Measurements from ENCODE around the gene TPRG1. TPM values are rescaled to one million over a fixed set of nuclear protein-coding genes. Genes with fewer than 3 reads are reported as not detected.
"Not testable (repeated sequence)": the region's sequence is repeated elsewhere in the genome, so short reads cannot be mapped to it uniquely, and the experiment has no call there.

The TPRG1 gene
- total RNA-seq, 4 donors from 2014 or later: 2.3 to 14.9 (median 4.1) TPM; not detected in 1

DNA sequence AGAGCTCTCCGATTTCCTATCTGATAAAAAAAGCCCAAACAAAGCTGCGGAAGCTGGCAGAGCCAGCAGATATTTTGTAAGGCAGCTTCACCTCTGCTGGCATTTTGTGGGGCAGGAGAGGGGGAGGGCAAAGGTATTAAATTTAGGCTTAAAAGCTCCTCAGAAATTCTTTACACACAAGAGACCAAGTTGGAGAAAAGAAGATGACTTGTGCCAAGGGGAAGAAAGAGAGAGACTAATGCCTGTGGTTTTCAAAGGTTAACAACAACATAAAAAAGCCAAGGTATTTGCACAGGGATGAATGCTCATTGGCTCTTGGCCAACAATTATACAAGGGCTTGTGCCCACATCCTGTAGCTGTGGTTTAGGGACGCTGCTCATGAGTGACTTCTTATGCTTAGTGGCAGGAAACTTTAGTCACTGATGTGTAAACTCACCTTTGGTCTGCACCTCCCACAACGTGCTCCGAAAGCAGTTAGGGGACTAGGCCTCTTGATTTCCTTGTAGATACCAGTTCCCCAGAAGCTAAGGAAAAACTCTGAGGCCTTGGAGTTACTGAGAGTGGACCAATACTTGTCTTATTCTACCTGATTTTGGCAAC, 152.9 kb downstream of the TPRG1 start:
- intact Hi-C loops (cut with DNase I; ENCODE audit: low total_unique reads): no loop called here
- no peaks in the 10 kb centered on the region for H3K9me3 ChIP-seq
- WGBS, 2 donors (ENCODE audit: low coverage in 1 of 2): 17 to 63% methylated on average over 2 to 5 of the region's 5 CpGs
- H3K4me1 ChIP-seq: peaks cover 4 to 26% (median 18%) of the 10 kb centered on the region in 4 donors
- TF ChIP-seq POLR2A (IDR thresholded peaks at IDR 0.05) (peak; percentile 20), EP300 (IDR thresholded peaks at IDR 0.05; ENCODE audit: low read depth) (no peak), POLR2AphosphoS5 (IDR thresholded peaks at IDR 0.05) (peak; percentile 30 to 84 (median 70))
- H3K27me3 ChIP-seq: no peaks in the 10 kb centered on the region
- peak; percentile 84 for DNase-seq
- H3K4me3 ChIP-seq: no peak overlapping the region
- H3K36me3 ChIP-seq: no peaks in the 10 kb centered on the region
- peak overlapping the region; percentile 76 to 88 (median 82) for H3K27ac ChIP-seq
- in situ Hi-C loops (cut with MboI; ENCODE audit: low pct_ligation_motif_present in 1 of 4, low pct_unique_long_range_greater_than_20kb in 1 of 4, low sequenced_read_pairs in 3 of 4): no loop called here

- Histone ChIP-seq H3K9me3 (no peaks in the 10 kb centered on the region), H3K27me3 (no peaks in the 10 kb centered on the region), H3K36me3 (no peaks in the 10 kb centered on the region), H3K4me3 (no peak overlapping the region), H3K27ac (peak overlapping the region; percentile 76 to 88 (median 82)), H3K4me1 (peaks cover 4 to 26% (median 18%) of the 10 kb centered on the region in 4 donors)
- intact Hi-C loops (cut with DNase I; ENCODE audit: low total_unique reads) (no loop called here), in situ Hi-C loops (cut with MboI; ENCODE audit: low pct_ligation_motif_present in 1 of 4, low pct_unique_long_range_greater_than_20kb in 1 of 4, low sequenced_read_pairs in 3 of 4) (no loop called here)
- no peak for TF ChIP-seq POLR2A (IDR thresholded peaks at IDR 0.05)
- TF ChIP-seq, protein P1, sequence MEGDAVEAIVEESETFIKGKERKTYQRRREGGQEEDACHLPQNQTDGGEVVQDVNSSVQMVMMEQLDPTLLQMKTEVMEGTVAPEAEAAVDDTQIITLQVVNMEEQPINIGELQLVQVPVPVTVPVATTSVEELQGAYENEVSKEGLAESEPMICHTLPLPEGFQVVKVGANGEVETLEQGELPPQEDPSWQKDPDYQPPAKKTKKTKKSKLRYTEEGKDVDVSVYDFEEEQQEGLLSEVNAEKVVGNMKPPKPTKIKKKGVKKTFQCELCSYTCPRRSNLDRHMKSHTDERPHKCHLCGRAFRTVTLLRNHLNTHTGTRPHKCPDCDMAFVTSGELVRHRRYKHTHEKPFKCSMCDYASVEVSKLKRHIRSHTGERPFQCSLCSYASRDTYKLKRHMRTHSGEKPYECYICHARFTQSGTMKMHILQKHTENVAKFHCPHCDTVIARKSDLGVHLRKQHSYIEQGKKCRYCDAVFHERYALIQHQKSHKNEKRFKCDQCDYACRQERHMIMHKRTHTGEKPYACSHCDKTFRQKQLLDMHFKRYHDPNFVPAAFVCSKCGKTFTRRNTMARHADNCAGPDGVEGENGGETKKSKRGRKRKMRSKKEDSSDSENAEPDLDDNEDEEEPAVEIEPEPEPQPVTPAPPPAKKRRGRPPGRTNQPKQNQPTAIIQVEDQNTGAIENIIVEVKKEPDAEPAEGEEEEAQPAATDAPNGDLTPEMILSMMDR (IDR thresholded peaks at IDR 0.05): no peak
- no peak for TF ChIP-seq EP300 (IDR thresholded peaks at IDR 0.05; ENCODE audit: low read depth)
- no peak for TF ChIP-seq POLR2AphosphoS5 (IDR thresholded peaks at IDR 0.05)
- DNase-seq: no peak
- 65 to 66% methylated on average over 3 of the region's 3 CpGs for WGBS, 2 donors (ENCODE audit: low coverage in 1 of 2)
These were observed 153.7 kb downstream of the TPRG1 start for GRCh38 chr3:189325454-189325853.

DNA sequence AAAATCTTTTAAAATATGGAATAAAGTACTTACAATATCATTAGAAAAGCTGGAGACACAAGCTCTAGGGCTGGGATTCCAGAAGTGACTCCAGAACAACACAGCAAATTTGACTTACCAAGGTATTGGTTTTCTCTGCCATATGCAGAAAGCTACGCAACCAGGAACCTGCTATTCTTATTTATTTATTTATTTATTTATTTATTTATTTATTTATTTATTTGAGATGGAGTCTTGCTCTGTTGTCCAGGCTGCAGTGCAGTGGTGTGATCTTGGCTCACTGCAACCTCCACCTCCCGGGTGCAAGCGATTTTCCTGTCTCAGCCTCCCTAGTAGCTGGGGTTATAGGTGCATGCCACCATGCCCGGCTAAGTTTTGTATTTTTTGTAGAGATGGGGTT, 157.9 kb downstream of the TPRG1 start:
- DNase-seq; H3K27me3 ChIP-seq; H3K4me3 ChIP-seq; in situ Hi-C loops (cut with MboI; ENCODE audit: low pct_ligation_motif_present in 1 of 4, low pct_unique_long_range_greater_than_20kb in 1 of 4, low sequenced_read_pairs in 3 of 4); H3K36me3 ChIP-seq; H3K27ac ChIP-seq; intact Hi-C loops (cut with DNase I; ENCODE audit: low total_unique reads); H3K9me3 ChIP-seq: not testable (repeated sequence)
- WGBS, 2 donors (ENCODE audit: low coverage in 1 of 2): 96% methylated on average over 4 of the region's 4 CpGs
- H3K4me1 ChIP-seq: peaks cover 4 to 12% (median 9%) of the 10 kb centered on the region in 4 donors

DNA sequence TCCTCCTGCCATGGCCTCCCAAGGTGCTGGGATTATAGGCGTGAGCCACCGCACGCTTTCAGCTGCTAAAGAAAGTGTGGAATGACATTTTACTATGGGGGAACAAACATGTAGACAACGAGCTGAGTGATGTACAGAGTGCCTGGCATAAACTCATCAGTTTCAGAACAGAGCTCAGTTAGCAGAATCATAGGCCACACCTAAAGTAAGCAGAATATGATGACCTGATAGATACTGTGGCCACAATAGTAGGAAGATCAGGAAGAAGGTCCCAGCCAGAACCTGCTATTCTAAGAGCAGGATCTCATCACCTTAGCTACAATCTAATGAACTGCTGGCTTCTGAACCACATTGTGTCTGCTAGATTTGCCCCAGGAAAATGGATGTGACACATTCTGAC, 158.3 kb downstream of the TPRG1 start:
- WGBS, 2 donors (ENCODE audit: low coverage in 1 of 2): 88 to 92% methylated on average over 4 of the region's 4 CpGs

DNA sequence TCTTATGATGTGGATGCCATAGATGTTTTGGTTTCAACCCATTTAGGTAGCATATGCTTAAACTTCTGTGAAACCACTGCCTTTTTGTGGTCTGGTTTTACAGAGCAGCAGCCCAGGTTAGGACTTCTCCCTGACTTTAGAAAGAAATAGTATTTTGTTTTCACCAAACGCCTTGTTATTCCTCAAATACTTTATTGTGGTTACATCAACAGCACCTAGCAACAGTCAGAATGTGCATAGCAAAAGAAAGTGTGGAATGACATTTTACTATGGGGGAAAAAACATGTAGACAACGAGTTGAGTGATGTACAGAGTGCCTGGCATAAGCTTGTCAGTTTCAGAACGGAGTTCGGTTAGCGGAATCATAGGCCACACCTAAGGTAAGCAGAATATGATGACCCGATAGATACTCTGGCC, 159.2 kb downstream of the TPRG1 start:
- no peak for TF ChIP-seq EP300 (IDR thresholded peaks at IDR 0.05; ENCODE audit: low read depth)
- in situ Hi-C loops (cut with MboI; ENCODE audit: low pct_ligation_motif_present in 1 of 4, low pct_unique_long_range_greater_than_20kb in 1 of 4, low sequenced_read_pairs in 3 of 4) (no loop called here), intact Hi-C loops (cut with DNase I; ENCODE audit: low total_unique reads) (no loop called here)
- Histone ChIP-seq H3K4me1 (peaks cover 0 to under 1% (median 0%) of the 10 kb centered on the region in 4 donors), H3K27ac (no peak overlapping the region), H3K27me3 (no peaks in the 10 kb centered on the region), H3K9me3 (no peaks in the 10 kb centered on the region), H3K36me3 (no peaks in the 10 kb centered on the region), H3K4me3 (no peak overlapping the region)
- DNase-seq: no peak
- 83 to 86% methylated on average over 5 to 6 of the region's 6 CpGs for whole genome bisulfite sequencing, 2 donors (ENCODE audit: low coverage in 1 of 2)

More for the DNA sequence above, 158.3 kb downstream of the TPRG1 start:
- TF ChIP-seq EP300 (IDR thresholded peaks at IDR 0.05; ENCODE audit: low read depth): no peak
- TF ChIP-seq POLR2A (IDR thresholded peaks at IDR 0.05): no peak
- no peak for TF ChIP-seq POLR2AphosphoS5 (IDR thresholded peaks at IDR 0.05)
- TF ChIP-seq, protein P1 (IDR thresholded peaks at IDR 0.05): no peak
- in situ Hi-C loops (cut with MboI; ENCODE audit: low pct_ligation_motif_present in 1 of 4, low pct_unique_long_range_greater_than_20kb in 1 of 4, low sequenced_read_pairs in 3 of 4): no loop called here
- no peak for DNase-seq
- no peaks in the 10 kb centered on the region for H3K9me3 ChIP-seq
- no peak overlapping the region for H3K27ac ChIP-seq
- intact Hi-C loops (cut with DNase I; ENCODE audit: low total_unique reads): no loop called here
- no peaks in the 10 kb centered on the region for H3K36me3 ChIP-seq
- H3K4me3 ChIP-seq: no peak overlapping the region
- H3K4me1 ChIP-seq: peaks cover 3 to 10% (median 7%) of the 10 kb centered on the region in 4 donors
- H3K27me3 ChIP-seq: no peaks in the 10 kb centered on the region
